Ishikawa (cell line): ENCODE measurements around the gene GUCA2B.

ENCODE experiments used
- CEBPB ChIP-seq: IDR thresholded peaks from 2 replicates; pipeline ENCODE4 v1.6.1; 2012
- CREB1 ChIP-seq: IDR thresholded peaks from 2 replicates; pipeline ENCODE4 v1.6.1; 2012; ENCODE audit warnings: low read depth
- EGR1 ChIP-seq: IDR thresholded peaks from 2 replicates; pipeline ENCODE4 v1.6.1; 2012
- EP300 ChIP-seq: IDR thresholded peaks from 2 replicates; pipeline ENCODE4 v1.6.1; 2012; ENCODE audit warnings: borderline replicate concordance
- FOXM1 ChIP-seq: IDR thresholded peaks from 2 replicates; pipeline ENCODE4 v1.6.1; 2012; ENCODE audit warnings: low read depth, borderline replicate concordance
- NFIC ChIP-seq: IDR thresholded peaks from 2 replicates; pipeline ENCODE4 v1.6.1; 2012
- RAD21 ChIP-seq: IDR thresholded peaks from 2 replicates; pipeline ENCODE4 v1.6.1; 2012; ENCODE audit warnings: low read depth
- TAF1 ChIP-seq: IDR thresholded peaks from 2 replicates; pipeline ENCODE4 v1.6.1; 2012; ENCODE audit warnings: low read depth, mild to moderate bottlenecking
- TCF12 ChIP-seq: IDR thresholded peaks from 2 replicates; pipeline ENCODE4 v1.6.1; 2012; ENCODE audit warnings: low read depth
- TEAD4 ChIP-seq: IDR thresholded peaks from 2 replicates; pipeline ENCODE4 v1.6.1; 2012
- YY1 ChIP-seq: IDR thresholded peaks from 2 replicates; pipeline ENCODE4 v1.6.1; 2012; ENCODE audit warnings: low read depth
- ZBTB7A ChIP-seq: IDR thresholded peaks from 2 replicates; pipeline ENCODE4 v1.6.1; 2012; ENCODE audit warnings: low read depth
- TF ChIP-seq, protein P1 (sequence below): IDR thresholded peaks from 2 replicates; pipeline ENCODE4 v1.6.1; 2012
- TF ChIP-seq, protein P2 (sequence below): IDR thresholded peaks from 2 replicates; pipeline ENCODE4 v1.6.1; 2012
- TF ChIP-seq, protein P3 (sequence below): IDR thresholded peaks from 2 replicates; pipeline ENCODE4 v1.6.1; 2012; ENCODE audit warnings: low read depth, mild to moderate bottlenecking

The GUCA2B gene

DNA sequence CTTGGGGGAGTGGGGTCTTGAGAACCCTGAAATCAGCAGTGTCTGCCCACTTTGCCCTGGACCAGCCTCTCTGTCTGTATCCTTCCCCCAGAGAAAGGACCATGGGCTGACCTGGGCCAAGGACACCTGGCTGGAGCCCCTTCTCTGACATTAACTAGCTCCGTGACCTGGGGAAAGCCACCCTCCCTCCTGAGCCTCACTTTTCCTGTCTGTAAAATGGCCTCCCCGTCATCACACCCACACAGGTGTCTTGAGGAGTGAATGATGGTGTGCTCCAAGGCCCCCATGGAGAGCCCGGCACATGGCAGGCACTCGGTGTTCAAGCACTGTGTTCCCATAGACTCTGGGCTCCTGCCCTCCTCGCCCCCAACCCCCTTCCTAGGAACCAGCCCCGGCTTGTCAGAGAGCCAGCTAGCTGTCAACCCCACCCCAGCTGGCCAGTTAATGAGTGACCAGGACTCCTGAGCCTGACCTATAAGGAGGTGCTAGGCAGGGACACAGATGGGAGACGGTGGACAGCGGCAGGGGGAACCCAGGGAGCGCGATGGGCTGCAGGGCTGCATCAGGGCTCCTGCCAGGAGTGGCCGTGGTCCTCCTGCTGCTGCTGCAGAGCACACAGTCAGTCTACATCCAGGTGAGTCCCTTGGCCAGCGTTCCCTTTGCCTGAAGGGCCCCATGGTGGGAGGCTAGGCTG is at the start of gene GUCA2B:
GUCA2B (plus strand) TSS at position 504 of the 694 bp plus-strand sequence; CDS start at position 545, 41 bp downstream.
- TF ChIP-seq, protein P1, sequence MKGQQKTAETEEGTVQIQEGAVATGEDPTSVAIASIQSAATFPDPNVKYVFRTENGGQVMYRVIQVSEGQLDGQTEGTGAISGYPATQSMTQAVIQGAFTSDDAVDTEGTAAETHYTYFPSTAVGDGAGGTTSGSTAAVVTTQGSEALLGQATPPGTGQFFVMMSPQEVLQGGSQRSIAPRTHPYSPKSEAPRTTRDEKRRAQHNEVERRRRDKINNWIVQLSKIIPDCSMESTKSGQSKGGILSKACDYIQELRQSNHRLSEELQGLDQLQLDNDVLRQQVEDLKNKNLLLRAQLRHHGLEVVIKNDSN: no peak
- TF ChIP-seq ZBTB7A: no peak
- TF ChIP-seq NFIC: no peak
- TF ChIP-seq, protein P2, sequence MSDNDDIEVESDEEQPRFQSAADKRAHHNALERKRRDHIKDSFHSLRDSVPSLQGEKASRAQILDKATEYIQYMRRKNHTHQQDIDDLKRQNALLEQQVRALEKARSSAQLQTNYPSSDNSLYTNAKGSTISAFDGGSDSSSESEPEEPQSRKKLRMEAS: no peak
- TF ChIP-seq CREB1: no peak
- no peak for TF ChIP-seq YY1

DNA sequence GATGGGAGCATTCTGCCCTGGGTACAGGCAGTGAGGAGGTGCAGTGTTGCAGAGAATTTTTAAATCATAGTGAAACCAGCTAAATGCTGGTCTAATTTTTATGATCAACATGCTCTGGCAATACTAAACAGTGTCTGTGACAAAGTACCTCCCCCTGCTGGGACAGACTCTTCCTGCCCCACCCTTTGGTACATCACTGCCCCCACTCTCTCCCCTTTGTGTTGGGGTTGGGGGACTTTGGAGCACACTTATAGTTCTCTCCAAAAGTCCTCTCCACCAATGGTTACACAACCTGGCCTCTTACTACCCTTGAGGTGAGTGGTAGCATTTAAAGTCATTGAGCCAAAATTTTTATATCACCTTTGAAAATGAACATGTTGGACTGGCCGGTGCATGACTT is 48.2 kb upstream of the GUCA2B start:
- TF ChIP-seq NFIC (no peak), CEBPB (no peak), EP300 (no peak), YY1 (no peak), TEAD4 (no peak), RAD21 (no peak), FOXM1 (no peak), ZBTB7A (no peak), CREB1 (no peak), TAF1 (no peak), TCF12 (no peak), EGR1 (no peak)
- TF ChIP-seq, protein P2: no peak
- TF ChIP-seq, protein P3, sequence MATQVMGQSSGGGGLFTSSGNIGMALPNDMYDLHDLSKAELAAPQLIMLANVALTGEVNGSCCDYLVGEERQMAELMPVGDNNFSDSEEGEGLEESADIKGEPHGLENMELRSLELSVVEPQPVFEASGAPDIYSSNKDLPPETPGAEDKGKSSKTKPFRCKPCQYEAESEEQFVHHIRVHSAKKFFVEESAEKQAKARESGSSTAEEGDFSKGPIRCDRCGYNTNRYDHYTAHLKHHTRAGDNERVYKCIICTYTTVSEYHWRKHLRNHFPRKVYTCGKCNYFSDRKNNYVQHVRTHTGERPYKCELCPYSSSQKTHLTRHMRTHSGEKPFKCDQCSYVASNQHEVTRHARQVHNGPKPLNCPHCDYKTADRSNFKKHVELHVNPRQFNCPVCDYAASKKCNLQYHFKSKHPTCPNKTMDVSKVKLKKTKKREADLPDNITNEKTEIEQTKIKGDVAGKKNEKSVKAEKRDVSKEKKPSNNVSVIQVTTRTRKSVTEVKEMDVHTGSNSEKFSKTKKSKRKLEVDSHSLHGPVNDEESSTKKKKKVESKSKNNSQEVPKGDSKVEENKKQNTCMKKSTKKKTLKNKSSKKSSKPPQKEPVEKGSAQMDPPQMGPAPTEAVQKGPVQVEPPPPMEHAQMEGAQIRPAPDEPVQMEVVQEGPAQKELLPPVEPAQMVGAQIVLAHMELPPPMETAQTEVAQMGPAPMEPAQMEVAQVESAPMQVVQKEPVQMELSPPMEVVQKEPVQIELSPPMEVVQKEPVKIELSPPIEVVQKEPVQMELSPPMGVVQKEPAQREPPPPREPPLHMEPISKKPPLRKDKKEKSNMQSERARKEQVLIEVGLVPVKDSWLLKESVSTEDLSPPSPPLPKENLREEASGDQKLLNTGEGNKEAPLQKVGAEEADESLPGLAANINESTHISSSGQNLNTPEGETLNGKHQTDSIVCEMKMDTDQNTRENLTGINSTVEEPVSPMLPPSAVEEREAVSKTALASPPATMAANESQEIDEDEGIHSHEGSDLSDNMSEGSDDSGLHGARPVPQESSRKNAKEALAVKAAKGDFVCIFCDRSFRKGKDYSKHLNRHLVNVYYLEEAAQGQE: no peak
- TF ChIP-seq, protein P1: no peak

DNA sequence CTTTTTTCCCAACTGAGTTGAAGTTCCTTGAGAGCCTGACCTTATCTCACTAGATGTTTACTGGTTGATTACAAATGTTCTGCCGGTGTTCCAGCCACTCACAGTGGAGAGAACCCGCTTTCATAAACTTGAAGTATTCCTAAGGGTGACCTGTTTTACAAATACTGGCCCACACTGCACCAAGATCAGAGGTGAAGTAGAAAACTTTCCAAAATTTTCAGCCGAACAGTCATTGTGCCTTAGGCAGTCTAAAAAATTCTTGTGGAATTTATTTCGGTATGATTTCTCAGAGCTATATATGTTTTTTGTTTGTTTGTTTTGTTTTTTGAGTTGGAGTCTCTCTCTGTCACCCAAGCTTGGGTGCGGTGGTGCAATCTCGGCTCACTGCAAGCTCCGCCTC is 44.9 kb upstream of the GUCA2B start:
- TF ChIP-seq TEAD4 (no peak), ZBTB7A (no peak)

DNA sequence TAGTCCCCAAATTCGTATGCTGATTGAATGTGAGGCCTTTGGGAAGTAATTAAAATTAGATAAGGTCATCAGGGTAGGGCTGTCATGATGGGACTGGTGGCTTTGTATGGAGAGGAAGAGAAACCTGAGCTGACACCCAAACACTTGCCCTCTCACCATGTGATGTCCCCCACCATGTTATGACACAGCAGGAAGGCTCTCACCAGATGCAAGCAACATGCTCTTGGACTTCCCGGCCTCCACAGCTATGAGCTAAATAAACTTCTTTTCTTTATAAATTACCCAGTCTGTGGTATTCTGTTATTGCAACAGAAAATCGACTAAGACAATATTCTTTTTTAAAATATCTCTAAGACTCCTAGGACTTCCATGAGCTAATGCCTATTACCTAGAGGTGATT is 43.6 kb upstream of the GUCA2B start:
- TF ChIP-seq FOXM1: no peak
- TF ChIP-seq TCF12: no peak
- TF ChIP-seq, protein P3: no peak
- TF ChIP-seq CREB1: no peak
- TF ChIP-seq EGR1: no peak

DNA sequence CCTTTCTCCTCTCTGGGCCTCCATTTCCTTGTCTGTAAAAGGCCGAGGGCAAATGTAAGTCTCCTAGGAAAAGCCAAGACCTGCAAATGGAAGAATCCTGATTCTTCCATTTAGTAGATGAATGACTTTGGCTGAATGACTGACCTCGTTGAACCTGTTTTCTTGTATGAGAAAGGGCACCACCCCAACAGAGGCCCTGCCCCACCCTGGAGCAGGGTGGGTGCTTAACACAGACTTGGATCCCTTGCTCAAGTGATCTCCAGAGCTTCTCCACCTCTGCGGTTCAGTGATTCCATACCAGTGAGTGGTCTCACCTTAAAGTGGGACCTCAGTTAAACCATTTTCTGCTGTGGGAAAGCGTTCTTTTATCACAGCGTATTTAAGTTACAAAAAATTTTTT is 39.0 kb upstream of the GUCA2B start:
- TF ChIP-seq FOXM1 (no peak), TEAD4 (no peak), ZBTB7A (no peak), YY1 (no peak), CEBPB (no peak), RAD21 (no peak), EGR1 (no peak), CREB1 (no peak), EP300 (no peak), TAF1 (no peak), TCF12 (no peak), NFIC (no peak)
- TF ChIP-seq, protein P1: no peak
- TF ChIP-seq, protein P2: no peak
- TF ChIP-seq, protein P3: no peak
